HCT116 (cell line): Measurements from ENCODE around the gene ALDH3B1. TPM values are rescaled to one million over a fixed set of nuclear protein-coding genes. Genes with fewer than 3 reads are reported as not detected.

Experiments
- ATAC-seq: fragments of 200-7000 bp; cut with Tn5 transposase; 2 replicates; pipeline ENCODE4 v1.9.1; 2020; ENCODE audit warnings: mild to moderate bottlenecking, moderate library complexity
- BruUV-seq: library from RNA; stranded (reverse); fragments of 400-500 nt; replicated peaks from 2 replicates; lab custom pipeline; 2021; lab: Mats Ljungman, UMichigan
- CTCF ChIA-PET: fragments of 300-600 bp; sonication (Branson Sonifier 250); formaldehyde crosslinking; loops from one replicate; lab custom pipeline; 2021; ENCODE audit warnings: antibody characterized with exemption; lab: Charles Lee
- POLR2A ChIA-PET: fragments of 300-600, 350-600 bp; sonication (Branson Sonifier 250); formaldehyde crosslinking; loops from one replicate; lab custom pipeline; 2021; ENCODE audit warnings: antibody characterized with exemption; lab: Charles Lee
- RAD21 ChIA-PET, 2 experiments: fragments of 300-600 bp; sonication (Branson Sonifier 250); formaldehyde crosslinking; loops; one replicate each; lab custom pipeline; 2023; ENCODE audit warnings: low total read pairs in 2 of 2; ENCODE audit not compliant: uncharacterized antibody in 2 of 2, unreplicated experiment in 2 of 2, low non-redundant PET in 1 of 2; lab: Charles Lee
- DNase-seq: peaks from one replicate; pipeline ENCODE4 v3.0.0-alpha.2; 2010; ENCODE audit warnings: low read depth, low spot score
- H2AFZ ChIP-seq: fragments of 200-600 bp; shearing (Covaris generic), sonication (generic); 2 replicates; pipeline ENCODE4 v1.6.1; 2017; ENCODE audit warnings: low read depth, mixed run types, mixed read lengths, antibody characterized with exemption, low read length; ENCODE audit not compliant: poor library complexity, severe bottlenecking
- H3K27ac ChIP-seq: 2 replicates; pipeline ENCODE4 v1.5.1; 2012; ENCODE audit warnings: low read depth, low read length
- H3K27me3 ChIP-seq: fragments of 200-600 bp; sonication (generic); 2 replicates; pipeline ENCODE4 v1.6.1; 2016; ENCODE audit warnings: mixed run types, low read length, mixed read lengths; ENCODE audit not compliant: insufficient read depth
- H3K36me3 ChIP-seq, 2 experiments: fragments of 200-500 bp in 1 of 2; fragments of 200-600 bp in 1 of 2; sonication (Bioruptor generic) in 1 of 2; sonication (generic) in 1 of 2; 2 replicates each; pipeline versions ENCODE4 v1.5.1 to v1.6.1; 2014 to 2016; ENCODE audit warnings: low read length in 2 of 2, inconsistent platforms in 1 of 2, mixed read lengths in 1 of 2, mixed run types in 1 of 2; ENCODE audit not compliant: insufficient read depth in 2 of 2, control insufficient read depth in 1 of 2
- H3K4me1 ChIP-seq, 2 experiments: fragments of 200-600 bp in 1 of 2; sonication (generic) in 1 of 2; 2 replicates each; pipeline versions ENCODE4 v1.5.1 to v1.6.1; 2012 to 2017; ENCODE audit warnings: low read length in 2 of 2, inconsistent platforms in 1 of 2, mild to moderate bottlenecking in 1 of 2, mixed read lengths in 1 of 2, mixed run types in 1 of 2, moderate library complexity in 1 of 2; ENCODE audit not compliant: insufficient read depth in 2 of 2, control insufficient read depth in 1 of 2
- H3K4me2 ChIP-seq: fragments of 200-600 bp; sonication (generic); 2 replicates; pipeline ENCODE4 v1.6.1; 2017; ENCODE audit warnings: mixed run types, low read length, mixed read lengths
- H3K4me3 ChIP-seq, 2 experiments: fragments of 200-600 bp in 1 of 2; sonication (generic) in 1 of 2; replicated peaks in 1 of 2; 2 replicates each; pipeline ENCODE4 v1.5.1; 2011 to 2016; ENCODE audit warnings: low read length in 2 of 2, control low read depth in 1 of 2, low read depth in 1 of 2, mild to moderate bottlenecking in 1 of 2, mixed read lengths in 1 of 2, mixed run types in 1 of 2
- H3K79me2 ChIP-seq: fragments of 200-600 bp; sonication (generic); 2 replicates; pipeline ENCODE4 v1.6.1; 2017; ENCODE audit warnings: mild to moderate bottlenecking, mixed run types, low read length, moderate library complexity, mixed read lengths; ENCODE audit not compliant: insufficient read depth
- H3K9ac ChIP-seq: fragments of 200-600 bp; sonication (generic); 2 replicates; pipeline ENCODE4 v1.6.1; 2016; ENCODE audit warnings: low read length, mixed read lengths
- H3K9me2 ChIP-seq: fragments of 200-600 bp; sonication (generic), shearing (Covaris generic); 2 replicates; pipeline ENCODE4 v1.6.1; 2017; ENCODE audit warnings: mixed run types, mild to moderate bottlenecking, moderate library complexity; ENCODE audit not compliant: insufficient read depth
- H3K9me3 ChIP-seq, 2 experiments: fragments of 200-500 bp in 1 of 2; fragments of 200-600 bp in 1 of 2; sonication (Bioruptor generic) in 1 of 2; sonication (generic) in 1 of 2; 2 replicates each; pipeline ENCODE4 v1.6.1; 2014 to 2017; ENCODE audit warnings: low read length in 2 of 2, mixed read lengths in 2 of 2, inconsistent platforms in 1 of 2, low read depth in 1 of 2, mild to moderate bottlenecking in 1 of 2, mixed run types in 1 of 2, moderate library complexity in 1 of 2; ENCODE audit not compliant: control insufficient read depth in 1 of 2, insufficient read depth in 1 of 2
- H4K20me1 ChIP-seq: fragments of 200-600 bp; sonication (generic), shearing (Covaris generic); 2 replicates; pipeline ENCODE4 v1.6.1; 2017; ENCODE audit warnings: mixed run types, mild to moderate bottlenecking, moderate library complexity; ENCODE audit not compliant: insufficient read depth
- CEBPB ChIP-seq: IDR thresholded peaks from 2 replicates; pipeline ENCODE4 v1.6.1; 2012; ENCODE audit warnings: low read depth
- EZH2 ChIP-seq: fragments of 200-600 bp; sonication (generic); IDR thresholded peaks from 2 replicates; pipeline ENCODE4 v1.6.1; 2017; ENCODE audit warnings: antibody characterized with exemption, mixed run types
- MAX ChIP-seq: IDR thresholded peaks from 2 replicates; pipeline ENCODE4 v1.6.1; 2012
- REST ChIP-seq: IDR thresholded peaks from 2 replicates; pipeline ENCODE4 v1.6.1; 2012; ENCODE audit warnings: low read depth
- SP1 ChIP-seq: IDR thresholded peaks from 2 replicates; pipeline ENCODE4 v1.6.1; 2012; ENCODE audit warnings: low read depth
- SRF ChIP-seq: IDR thresholded peaks from 2 replicates; pipeline ENCODE4 v1.6.1; 2012; ENCODE audit warnings: low read depth
- TCF7L2 ChIP-seq: IDR thresholded peaks from 2 replicates; pipeline ENCODE4 v1.7.0; 2011; ENCODE audit warnings: borderline replicate concordance, inconsistent platforms; ENCODE audit not compliant: insufficient read depth, insufficient read length; ENCODE audit errors: extremely low read depth
- ZFX ChIP-seq: fragments of 450-650 bp; IDR thresholded peaks from 2 replicates; pipeline ENCODE4 v1.6.1; 2017
- ZNF274 ChIP-seq: fragments of 200-500 bp; sonication (Bioruptor generic); IDR thresholded peaks from 2 replicates; pipeline ENCODE4 v1.6.1; 2014; ENCODE audit warnings: mild to moderate bottlenecking, low read depth, low read length, inconsistent platforms
- intact Hi-C: fragments of 100-400 bp; cut with micrococcal nuclease; formaldehyde crosslinking; loops from 2 replicates; pipeline ENCODE4 v1.10.0; 2022
- total RNA-seq: library from RNA; stranded (reverse); gene quantifications from one replicate; pipeline ENCODE4 v1.2.1, GENCODE V29; 2021; ENCODE audit not compliant: unreplicated experiment
- TF ChIP-seq, protein P1 (sequence below): IDR thresholded peaks from 2 replicates; pipeline ENCODE4 v1.6.1; 2012

ALDH3B1 gene
- total RNA-seq, 1 experiment from 2014 or later = 25.5 TPM

- peak; percentile 25 for ATAC-seq
- no peaks in the 10 kb centered on the region for H3K9me2 ChIP-seq
- peaks cover 9 to 23% of the 10 kb centered on the region in 2 experiments; a peak in 3 of 4 replicates for H3K4me1 ChIP-seq
- peak overlapping the region; percentile 87 for H3K27ac ChIP-seq
- no peak for TF ChIP-seq CEBPB
- no peak for TF ChIP-seq ZNF274
- no peak for TF ChIP-seq REST
- TF ChIP-seq ZFX = no peak
- TF ChIP-seq SP1 = no peak
- TF ChIP-seq EZH2 = no peak
- TF ChIP-seq SRF = no peak
- TF ChIP-seq, protein P1, sequence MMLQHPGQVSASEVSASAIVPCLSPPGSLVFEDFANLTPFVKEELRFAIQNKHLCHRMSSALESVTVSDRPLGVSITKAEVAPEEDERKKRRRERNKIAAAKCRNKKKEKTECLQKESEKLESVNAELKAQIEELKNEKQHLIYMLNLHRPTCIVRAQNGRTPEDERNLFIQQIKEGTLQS = no peak
- TF ChIP-seq TCF7L2 = no peak
- no peak for TF ChIP-seq MAX
- ChIA-PET POLR2A (interaction anchor here (1.7 kb wide), 1 partner anchor 28 kb away, joined by 5 read pairs; the partner anchor contains the start of gene ALDH3B1), RAD21 (no interaction called here), CTCF (no interaction called here)
- no peaks in the 10 kb centered on the region for H3K9me3 ChIP-seq
- H3K4me3 ChIP-seq = peak overlapping the region; percentile 82
- H3K27me3 ChIP-seq = no peaks in the 10 kb centered on the region
- no peaks in the 10 kb centered on the region for H4K20me1 ChIP-seq
- intact Hi-C loops = loop anchor here (10.0 kb wide), 1 partner anchor 87 kb away; the partner anchor contains the start of gene CHKA
- peak overlapping the region; percentile 79 for H3K9ac ChIP-seq
- H3K36me3 ChIP-seq = peaks cover 2 to 18% of the 10 kb centered on the region in 2 experiments; a peak in 2 of 4 replicates
- no peak for DNase-seq
- TSS peak; percentile 91 for BruUV-seq
- no peak overlapping the region for H2AFZ ChIP-seq
- H3K4me2 ChIP-seq = peak overlapping the region; percentile 85
- peaks cover 27% of the 10 kb centered on the region for H3K79me2 ChIP-seq
Measured at GRCh38 chr11:68038226-68038717, 28.1 kb downstream of the ALDH3B1 start.
